Stimulated activated naive CD4-positive, alpha-beta T cell treated with Interleukin-2 at 50 U/mL for 16 hours (primary cell): ENCODE results near the gene TRIM14.

ENCODE experiments used
- DNase-seq: peaks from one replicate; lab custom pipeline; 2025; lab: John Stamatoyannopoulos, UW

TRIM14 gene

GRCh38 chr9:98118640-98119601 is at the start of gene TRIM14:
Gene TRIM14 (minus strand): TSS chr9:98119222. CDS start chr9:98119188, 34 bp downstream.
- DNase-seq: peak; percentile 52

GRCh38 chr9:98168153-98168780 is 49.2 kb upstream of the TRIM14 start:
- DNase-seq: no peak

GRCh38 chr9:98164912-98165311 is 45.9 kb upstream of the TRIM14 start:
- no peak for DNase-seq

- DNase-seq: no peak
These were observed 43.6 kb upstream of the TRIM14 start for GRCh38 chr9:98162613-98163012.

GRCh38 chr9:98161851-98162250 is 42.8 kb upstream of the TRIM14 start:
- DNase-seq: no peak

GRCh38 chr9:98159790-98160189 is 40.8 kb upstream of the TRIM14 start:
- no peak for DNase-seq

- DNase-seq: no peak
These were observed 40.3 kb upstream of the TRIM14 start for GRCh38 chr9:98159301-98159700.

- DNase-seq: no peak
These were observed 39.2 kb upstream of the TRIM14 start for GRCh38 chr9:98158071-98158831.

- DNase-seq: no peak
These were observed 38.4 kb upstream of the TRIM14 start for GRCh38 chr9:98157372-98157771.

GRCh38 chr9:98154678-98155077 is 35.7 kb upstream of the TRIM14 start:
- no peak for DNase-seq

- DNase-seq: no peak
These were observed 33.5 kb upstream of the TRIM14 start for GRCh38 chr9:98152526-98152925.

- no peak for DNase-seq
These were observed 31.7 kb upstream of the TRIM14 start for GRCh38 chr9:98150721-98151120.

- DNase-seq: no peak
These were observed 31.1 kb upstream of the TRIM14 start for GRCh38 chr9:98150164-98150563.

GRCh38 chr9:98149422-98149821 is 30.4 kb upstream of the TRIM14 start:
- DNase-seq: no peak

- no peak for DNase-seq
These were observed 29.5 kb upstream of the TRIM14 start for GRCh38 chr9:98148486-98148885.

GRCh38 chr9:98147582-98147981 is 28.6 kb upstream of the TRIM14 start:
- no peak for DNase-seq

GRCh38 chr9:98146101-98146991 is 27.3 kb upstream of the TRIM14 start:
- no peak for DNase-seq

- DNase-seq: no peak
These were observed 25.6 kb upstream of the TRIM14 start for GRCh38 chr9:98144631-98145030.

GRCh38 chr9:98144076-98144475 is 25.1 kb upstream of the TRIM14 start:
- DNase-seq: no peak

- DNase-seq: no peak
These were observed 24.0 kb upstream of the TRIM14 start for GRCh38 chr9:98142925-98143481.
